Gastrocnemius medialis (tissue), 4 donors: Measurements from ENCODE around the gene MSI2. TPM values are rescaled to one million over a fixed set of nuclear protein-coding genes. Genes with fewer than 3 reads are reported as not detected.

ENCODE experiments used
- ATAC-seq, 2 donors: fragments of 150-250 bp; one replicate each; pipeline ENCODE4 v1.9.1; 2016
- DNase-seq, 2 donors: peaks; one replicate each; pipeline ENCODE4 v3.0.0-alpha.2; 2019
- H3K27ac ChIP-seq, 4 donors: fragments of 200-600 bp; sonication (generic); 1 replicate in 1 of 4; 2 replicates in 3 of 4; pipeline ENCODE4 v1.5.1; 2016 to 2018; ENCODE audit warnings: mild to moderate bottlenecking in 2 of 4, moderate library complexity in 1 of 4
- H3K27me3 ChIP-seq, 3 donors: fragments of 200-600 bp; sonication (generic) in 2 of 3; 1 replicate in 1 of 3; 2 replicates in 2 of 3; pipeline versions ENCODE4 v1.5.1 to v1.6.0; 2016 to 2019; ENCODE audit warnings: mild to moderate bottlenecking in 1 of 3, moderate library complexity in 1 of 3
- H3K36me3 ChIP-seq, 2 donors: fragments of 200-600 bp; sonication (generic) in 1 of 2; one replicate each; pipeline ENCODE4 v1.5.1; 2017 to 2018
- H3K4me1 ChIP-seq, 2 donors: fragments of 200-600 bp; sonication (generic) in 1 of 2; one replicate each; pipeline ENCODE4 v1.5.1; 2016 to 2017; ENCODE audit warnings: mild to moderate bottlenecking in 2 of 2
- H3K4me3 ChIP-seq, 4 donors: fragments of 200-600 bp; sonication (generic) in 3 of 4; 1 replicate in 1 of 4; 2 replicates in 3 of 4; pipeline ENCODE4 v1.5.1; 2016 to 2019; ENCODE audit warnings: mild to moderate bottlenecking in 2 of 4
- H3K9me3 ChIP-seq, 3 donors: fragments of 200-600 bp; sonication (generic) in 2 of 3; 1 replicate in 1 of 3; 2 replicates in 2 of 3; pipeline ENCODE4 v1.5.1; 2016 to 2019
- CTCF ChIP-seq, 5 experiments: fragments of 450-650 bp in 3 of 5; fragments of 200-600 bp in 2 of 5; sonication (generic) in 2 of 5; IDR thresholded peaks in 4 of 5; conservative IDR thresholded peaks in 1 of 5; 1 replicate in 4 of 5; 2 replicates in 1 of 5; pipeline ENCODE4 v1.5.1; 2016 to 2019; ENCODE audit warnings: antibody characterized with exemption in 5 of 5, mild to moderate bottlenecking in 3 of 5, moderate library complexity in 3 of 5
- POLR2A ChIP-seq, 2 donors: fragments of 450-650 bp; IDR thresholded peaks; one replicate each; pipeline ENCODE4 v1.6.1; 2017; ENCODE audit warnings: antibody characterized with exemption in 2 of 2, mild to moderate bottlenecking in 2 of 2, moderate library complexity in 2 of 2
- in situ Hi-C, 4 donors: fragments of 200-750 bp; cut with MboI; loops; one replicate each; pipeline versions ENCODE4 v1.15.0 to v1.8.0; 2017; ENCODE audit warnings: low sequenced_read_pairs in 4 of 4
- intact Hi-C: fragments of 100-400 bp; cut with DNase I; formaldehyde crosslinking; loops from one replicate; pipeline ENCODE4 v1.15.1; 2023; ENCODE audit warnings: low total_unique reads
- total RNA-seq, 4 donors: library from RNA; depleted of rRNA; stranded (reverse); fragments of >200 nt; gene quantifications; one replicate each; pipeline versions ENCODE4 v1.1.0 to v1.2.3, GENCODE V29; 2016

MSI2 gene
- total RNA-seq, 4 donors from 2014 or later = 33.1 to 66.2 (median 48.5) TPM

DNA sequence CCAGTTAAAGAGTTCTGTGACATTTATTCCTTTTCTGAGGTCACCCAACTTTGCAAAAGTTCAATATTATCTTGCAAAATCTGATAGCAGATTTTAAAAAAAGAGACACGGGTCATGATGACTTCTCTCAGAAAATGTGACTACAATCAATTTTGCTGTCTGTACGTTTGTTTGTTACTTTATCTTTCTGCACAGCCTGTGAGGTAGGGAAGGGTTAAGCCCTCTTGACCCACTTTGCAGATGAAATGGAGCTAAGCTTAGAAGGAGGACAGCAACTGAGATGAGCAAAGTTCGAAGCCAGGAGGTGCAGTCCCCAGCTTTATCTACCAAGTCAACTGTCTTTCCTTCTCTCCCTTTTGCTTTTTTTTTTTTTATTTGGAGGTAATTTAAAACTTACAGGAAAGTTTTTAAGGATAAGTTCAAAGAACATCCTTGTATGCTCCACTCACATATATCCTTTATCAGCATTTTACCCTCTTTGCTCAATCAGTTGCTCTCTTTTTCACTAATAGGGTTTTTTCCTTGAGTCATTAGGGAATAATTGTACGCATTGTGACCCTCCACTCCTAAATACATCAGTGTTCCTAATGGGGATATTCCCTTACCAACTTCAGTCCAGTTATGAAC, 86.8 kb downstream of the MSI2 start:
- Histone ChIP-seq H3K9me3 (no peaks in the 10 kb centered on the region), H3K36me3 (peaks cover 0 to 5% of the 10 kb centered on the region in 2 donors), H3K4me1 (peaks cover 50 to 56% of the 10 kb centered on the region in 2 donors), H3K4me3 (no peak overlapping the region), H3K27me3 (no peaks in the 10 kb centered on the region), H3K27ac (peak overlapping the region; percentile 70 to 86 (median 72))
- ATAC-seq (no peak), DNase-seq (no peak)
- intact Hi-C loops (no loop called here), in situ Hi-C loops (no loop called here)
- TF ChIP-seq CTCF (IDR thresholded peaks at IDR 0.05 in 4 of 5, conservative IDR thresholded peaks at IDR 0.05 in 1 of 5) (no peak), POLR2A (IDR thresholded peaks at IDR 0.05) (no peak)

DNA sequence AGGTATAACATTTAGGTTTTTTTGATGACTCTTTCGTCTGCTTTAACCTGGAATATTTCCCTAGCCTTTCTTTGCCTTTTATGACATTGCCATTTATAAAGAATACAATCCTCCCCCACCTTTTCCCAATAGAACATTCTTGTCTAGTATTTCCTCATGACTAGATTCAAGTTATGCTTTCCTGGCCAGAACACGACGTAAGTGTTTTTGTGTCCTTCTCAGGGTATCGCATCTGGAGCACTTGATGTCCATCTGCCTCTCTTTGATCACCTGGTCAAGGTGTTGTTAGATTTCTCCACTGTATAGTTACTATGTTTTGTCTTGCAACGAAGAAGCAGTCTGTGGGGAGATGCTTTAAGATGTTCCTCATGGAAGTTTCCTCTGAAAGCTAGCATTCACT, 87.4 kb downstream of the MSI2 start:
- ATAC-seq (peak; percentile 85 to 94), DNase-seq (peak in 1 of 2 donors; percentile 70)
- Histone ChIP-seq H3K4me1 (peaks cover 53 to 54% of the 10 kb centered on the region in 2 donors), H3K9me3 (no peaks in the 10 kb centered on the region), H3K4me3 (no peak overlapping the region), H3K36me3 (peaks cover 0 to 6% of the 10 kb centered on the region in 2 donors), H3K27me3 (no peaks in the 10 kb centered on the region), H3K27ac (peak overlapping the region; percentile 70 to 86 (median 72))
- TF ChIP-seq POLR2A (IDR thresholded peaks at IDR 0.05) = no peak
- no peak for TF ChIP-seq CTCF (IDR thresholded peaks at IDR 0.05 in 4 of 5, conservative IDR thresholded peaks at IDR 0.05 in 1 of 5)
- in situ Hi-C loops (no loop called here), intact Hi-C loops (no loop called here)

DNA sequence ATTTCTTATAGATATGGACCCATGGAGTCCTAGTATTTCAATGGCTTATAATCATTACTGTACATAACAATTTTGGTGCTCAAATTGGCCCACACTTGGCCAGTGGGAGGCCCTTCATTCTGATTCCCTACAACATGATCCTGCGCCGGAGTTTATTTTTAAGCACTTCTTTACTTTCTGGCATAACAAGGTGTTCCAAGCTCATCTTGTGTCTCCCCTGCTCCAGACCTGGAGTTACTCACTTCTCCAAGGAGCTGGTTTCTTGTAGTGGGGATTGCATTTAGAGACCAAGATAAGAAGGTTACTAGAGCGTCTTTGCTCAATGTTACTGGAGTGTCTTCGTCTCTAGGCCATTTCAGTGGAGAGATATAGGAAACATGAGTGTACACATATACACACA, 87.9 kb downstream of the MSI2 start:
- H3K36me3 ChIP-seq = peaks cover 0 to 6% of the 10 kb centered on the region in 2 donors
- H3K27me3 ChIP-seq = no peaks in the 10 kb centered on the region
- in situ Hi-C loops = no loop called here
- intact Hi-C loops = no loop called here
- no peaks in the 10 kb centered on the region for H3K9me3 ChIP-seq
- H3K27ac ChIP-seq = peak overlapping the region; percentile 70 to 86 (median 72)
- no peak overlapping the region for H3K4me3 ChIP-seq
- peaks cover 56 to 58% of the 10 kb centered on the region in 2 donors for H3K4me1 ChIP-seq
- TF ChIP-seq CTCF (IDR thresholded peaks at IDR 0.05 in 4 of 5, conservative IDR thresholded peaks at IDR 0.05 in 1 of 5) (no peak), POLR2A (IDR thresholded peaks at IDR 0.05) (no peak)
- DNase-seq (no peak), ATAC-seq (peak; percentile 55 to 75)

DNA sequence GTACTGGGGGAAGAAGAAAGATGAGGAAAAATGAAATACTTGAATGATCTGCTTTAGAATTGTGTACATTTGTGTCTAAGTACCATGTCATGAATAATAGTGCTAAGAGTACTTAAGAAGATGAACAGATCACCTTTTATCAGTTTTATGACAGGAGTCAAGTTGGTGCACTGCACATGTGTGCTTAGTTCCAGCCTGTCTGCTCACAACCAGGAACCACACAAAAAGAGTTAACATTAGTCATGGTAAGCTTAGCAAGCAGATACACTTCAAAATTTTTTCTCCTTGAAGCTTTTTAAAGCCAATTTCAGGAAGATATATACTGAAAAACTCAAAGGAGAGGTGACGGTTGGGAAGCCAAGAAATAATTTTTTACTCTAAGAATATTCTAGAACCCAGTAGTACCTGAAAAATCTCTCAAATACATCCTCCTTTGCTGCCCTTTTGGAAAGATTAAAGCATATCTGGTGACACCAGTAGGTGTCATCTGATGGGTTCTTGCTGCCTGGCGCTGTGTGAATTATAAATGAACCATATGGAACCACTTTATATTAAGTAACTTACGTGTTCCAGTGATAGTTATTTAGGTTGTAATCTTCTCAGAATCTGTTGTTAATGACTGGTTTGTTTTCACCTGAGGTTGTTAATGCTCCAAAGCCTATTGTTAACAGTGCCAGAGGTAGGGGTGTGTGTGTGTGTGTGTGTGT, 93.4 kb downstream of the MSI2 start:
- Histone ChIP-seq H3K27me3 (no peaks in the 10 kb centered on the region), H3K4me1 (peaks cover 29 to 34% of the 10 kb centered on the region in 2 donors), H3K4me3 (no peak overlapping the region), H3K9me3 (no peaks in the 10 kb centered on the region), H3K36me3 (peaks cover 0 to 6% of the 10 kb centered on the region in 2 donors), H3K27ac (peak overlapping the region in 1 of 4 donors; percentile 8)
- no peak for ATAC-seq
- TF ChIP-seq POLR2A (IDR thresholded peaks at IDR 0.05) (no peak), CTCF (IDR thresholded peaks at IDR 0.05 in 4 of 5, conservative IDR thresholded peaks at IDR 0.05 in 1 of 5) (no peak)
- in situ Hi-C loops = no loop called here
- DNase-seq = no peak
- intact Hi-C loops = no loop called here
